ENCODE results near the gene IQSEC1.

GRCh38 chr3:12871404-12871983 is 201.7 kb downstream of the IQSEC1 start:
- TF ChIP-seq CTCF (IDR thresholded peaks at IDR 0.05) (no peak), POLR2A (IDR thresholded peaks at IDR 0.05) (no peak), POLR2AphosphoS5 (IDR thresholded peaks at IDR 0.05) (no peak)

Data from breast epithelium (tissue), 3 donors.